ENCODE data around the gene PATL1.

The PATL1 gene

GRCh38 chr11:59617876-59618275 is 51.0 kb downstream of the PATL1 start:
- Histone ChIP-seq H3K4me1 (ENCODE audit: insufficient read depth, low read length) (peaks cover 20% of the 10 kb centered on the region), H3K36me3 (ENCODE audit: insufficient read depth, low read length) (no peaks in the 10 kb centered on the region), H3K9me3 (ENCODE audit: low read length) (no peaks in the 10 kb centered on the region), H3K4me3 (ENCODE audit: low read length) (no peak overlapping the region), H3K27me3 (ENCODE audit: insufficient read depth, low read length) (no peaks in the 10 kb centered on the region), H2AFZ (ENCODE audit: low read depth, low read length) (no peak overlapping the region)

- no peaks in the 10 kb centered on the region for H3K27me3 ChIP-seq (ENCODE audit: insufficient read depth, low read length)
- peak overlapping the region; percentile 94 for H2AFZ ChIP-seq (ENCODE audit: low read depth, low read length)
- no peaks in the 10 kb centered on the region for H3K36me3 ChIP-seq (ENCODE audit: insufficient read depth, low read length)
- peaks cover 27% of the 10 kb centered on the region for H3K4me1 ChIP-seq (ENCODE audit: insufficient read depth, low read length)
- peak overlapping the region; percentile 92 for H3K4me3 ChIP-seq (ENCODE audit: low read length)
- no peaks in the 10 kb centered on the region for H3K9me3 ChIP-seq (ENCODE audit: low read length)
Observed at GRCh38 chr11:59616396-59616982, 52.3 kb downstream of the PATL1 start.

GRCh38 chr11:59615637-59616395 is 53.0 kb downstream of the PATL1 start, which contains the start of gene OSBP:
TSS of gene OSBP (minus strand) at chr11:59615774. CDS start at chr11:59615664, 110 bp downstream.
- no peaks in the 10 kb centered on the region for H3K27me3 ChIP-seq (ENCODE audit: insufficient read depth, low read length)
- peaks cover 27% of the 10 kb centered on the region for H3K4me1 ChIP-seq (ENCODE audit: insufficient read depth, low read length)
- peak within 1 kb of the TSS; percentile 94 for H2AFZ ChIP-seq (ENCODE audit: low read depth, low read length)
- no peaks in the 10 kb centered on the region for H3K36me3 ChIP-seq (ENCODE audit: insufficient read depth, low read length)
- no peaks in the 10 kb centered on the region for H3K9me3 ChIP-seq (ENCODE audit: low read length)
- H3K4me3 ChIP-seq (ENCODE audit: low read length), result peak within 1 kb of the TSS; percentile 95

GRCh38 chr11:59615120-59615636 is 53.7 kb downstream of the PATL1 start:
- Histone ChIP-seq H3K36me3 (ENCODE audit: insufficient read depth, low read length) (peaks cover 4% of the 10 kb centered on the region), H3K9me3 (ENCODE audit: low read length) (no peaks in the 10 kb centered on the region), H3K4me3 (ENCODE audit: low read length) (peak overlapping the region; percentile 95), H3K27me3 (ENCODE audit: insufficient read depth, low read length) (no peaks in the 10 kb centered on the region), H3K4me1 (ENCODE audit: insufficient read depth, low read length) (peaks cover 27% of the 10 kb centered on the region), H2AFZ (ENCODE audit: low read depth, low read length) (no peak overlapping the region)

DNA sequence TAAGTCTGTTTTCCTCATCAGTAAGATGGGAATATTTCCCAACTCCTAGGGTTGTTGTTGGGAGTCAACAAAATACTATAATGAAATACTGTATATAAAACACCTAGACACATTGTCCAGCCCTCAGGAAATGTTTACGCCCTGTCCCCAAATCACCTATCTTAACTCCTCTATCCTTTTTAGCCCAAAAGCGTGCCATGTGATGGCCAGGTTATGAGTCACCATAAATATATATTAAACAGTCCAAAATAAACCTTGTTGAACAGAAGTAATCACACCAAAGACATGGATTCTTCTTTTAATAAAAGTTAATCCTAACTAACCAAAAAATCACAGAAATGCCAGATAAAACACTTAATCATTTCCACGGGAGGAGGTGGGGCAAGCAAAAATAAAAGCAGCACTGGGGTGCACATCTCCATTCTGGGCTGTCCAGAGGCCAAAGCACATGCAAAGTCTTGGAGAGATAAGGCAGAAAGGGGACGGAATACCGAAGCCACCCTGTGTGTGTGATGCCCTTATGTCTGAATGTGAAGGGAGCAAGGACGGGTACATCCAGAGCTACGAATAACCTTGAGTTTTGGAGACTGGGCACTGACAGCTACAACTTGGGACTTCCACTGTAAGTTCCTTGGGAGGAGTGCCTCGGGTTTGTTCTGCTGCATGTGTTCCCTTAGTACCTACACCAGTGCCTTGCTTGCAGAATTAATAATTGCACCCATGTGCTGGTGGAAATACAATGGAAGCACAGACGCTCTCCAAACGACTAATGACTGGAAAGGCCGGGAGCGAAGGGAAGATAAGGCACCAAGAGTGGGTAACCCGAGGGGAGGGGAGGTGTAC is 54.3 kb downstream of the PATL1 start:
- Histone ChIP-seq H3K27me3 (ENCODE audit: insufficient read depth, low read length) (no peaks in the 10 kb centered on the region), H3K9me3 (ENCODE audit: low read length) (no peaks in the 10 kb centered on the region), H3K4me1 (ENCODE audit: insufficient read depth, low read length) (peaks cover 27% of the 10 kb centered on the region)

GRCh38 chr11:59611570-59612565 is 57.0 kb downstream of the PATL1 start:
- Histone ChIP-seq H3K36me3 (ENCODE audit: insufficient read depth, low read length) (peaks cover 36% of the 10 kb centered on the region), H3K4me1 (ENCODE audit: insufficient read depth, low read length) (peaks cover 27% of the 10 kb centered on the region), H3K27me3 (ENCODE audit: insufficient read depth, low read length) (no peaks in the 10 kb centered on the region), H2AFZ (ENCODE audit: low read depth, low read length) (no peak overlapping the region), H3K9me3 (ENCODE audit: low read length) (no peaks in the 10 kb centered on the region), H3K4me3 (ENCODE audit: low read length) (no peak overlapping the region)

More for the DNA sequence above, 54.3 kb downstream of the PATL1 start:
- Histone ChIP-seq H2AFZ (ENCODE audit: low read depth, low read length) (no peak overlapping the region), H3K4me3 (ENCODE audit: low read length) (peak overlapping the region; percentile 95), H3K36me3 (ENCODE audit: insufficient read depth, low read length) (peaks cover 10% of the 10 kb centered on the region)

DNA sequence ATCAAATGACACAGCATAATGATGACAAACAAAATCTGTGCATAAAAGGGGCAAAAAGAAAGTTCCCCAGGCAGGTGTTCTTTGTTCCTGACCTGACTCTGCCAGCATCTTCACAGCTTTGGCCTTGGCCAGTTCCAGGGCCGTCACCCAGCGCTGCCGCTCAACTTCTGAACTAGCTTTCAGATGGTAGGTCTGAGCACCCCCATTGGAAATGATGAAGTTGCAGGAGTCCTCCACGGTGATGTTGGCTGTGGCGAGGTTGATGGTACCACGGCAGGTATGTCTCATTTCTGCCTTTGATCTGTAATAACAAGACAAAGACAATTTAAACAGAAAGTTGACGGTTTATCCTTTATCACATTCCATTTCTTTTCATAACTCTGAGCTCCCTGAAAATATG is 58.5 kb downstream of the PATL1 start:
- no peak overlapping the region for H2AFZ ChIP-seq (ENCODE audit: low read depth, low read length)
- peaks cover 50% of the 10 kb centered on the region for H3K36me3 ChIP-seq (ENCODE audit: insufficient read depth, low read length)
- no peak overlapping the region for H3K4me3 ChIP-seq (ENCODE audit: low read length)
- peaks cover 24% of the 10 kb centered on the region for H3K4me1 ChIP-seq (ENCODE audit: insufficient read depth, low read length)
- no peaks in the 10 kb centered on the region for H3K27me3 ChIP-seq (ENCODE audit: insufficient read depth, low read length)
- no peaks in the 10 kb centered on the region for H3K9me3 ChIP-seq (ENCODE audit: low read length)

- peaks cover 66% of the 10 kb centered on the region for H3K36me3 ChIP-seq (ENCODE audit: insufficient read depth, low read length)
- H3K9me3 ChIP-seq (ENCODE audit: low read length), result no peaks in the 10 kb centered on the region
- H3K4me3 ChIP-seq (ENCODE audit: low read length), result no peak overlapping the region
- H3K27me3 ChIP-seq (ENCODE audit: insufficient read depth, low read length), result no peaks in the 10 kb centered on the region
- peaks cover 6% of the 10 kb centered on the region for H3K4me1 ChIP-seq (ENCODE audit: insufficient read depth, low read length)
- no peak overlapping the region for H2AFZ ChIP-seq (ENCODE audit: low read depth, low read length)
Observed at GRCh38 chr11:59607703-59608454, 61.0 kb downstream of the PATL1 start.

DNA sequence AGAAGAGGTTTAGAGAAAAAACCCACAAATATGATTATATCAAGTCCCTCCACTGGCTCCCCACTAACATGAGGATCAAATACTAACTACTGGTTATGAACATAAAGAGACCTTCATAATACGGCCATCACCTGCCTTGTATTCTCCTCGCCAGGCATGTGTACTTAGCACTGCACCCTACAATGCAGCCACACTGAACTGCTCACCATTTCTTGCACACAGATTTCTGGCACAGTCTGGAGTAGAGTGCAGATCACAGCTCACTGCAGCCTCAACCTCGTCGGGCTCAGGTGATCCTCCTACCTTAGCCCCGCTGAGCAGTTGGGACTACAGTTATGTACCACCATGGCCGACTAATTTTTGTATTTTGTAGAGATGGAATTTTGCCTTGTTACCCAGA is 66.4 kb downstream of the PATL1 start:
- Histone ChIP-seq H3K9me3 (ENCODE audit: low read length) (no peaks in the 10 kb centered on the region), H3K4me3 (ENCODE audit: low read length) (no peak overlapping the region), H3K4me1 (ENCODE audit: insufficient read depth, low read length) (no peaks in the 10 kb centered on the region), H3K27me3 (ENCODE audit: insufficient read depth, low read length) (no peaks in the 10 kb centered on the region), H3K36me3 (ENCODE audit: insufficient read depth, low read length) (peaks cover 86% of the 10 kb centered on the region), H2AFZ (ENCODE audit: low read depth, low read length) (no peak overlapping the region)

- Histone ChIP-seq H3K4me3 (ENCODE audit: low read length) (no peak overlapping the region), H3K9me3 (ENCODE audit: low read length) (no peaks in the 10 kb centered on the region), H3K4me1 (ENCODE audit: insufficient read depth, low read length) (no peaks in the 10 kb centered on the region), H2AFZ (ENCODE audit: low read depth, low read length) (no peak overlapping the region), H3K36me3 (ENCODE audit: insufficient read depth, low read length) (peaks cover 80% of the 10 kb centered on the region), H3K27me3 (ENCODE audit: insufficient read depth, low read length) (no peaks in the 10 kb centered on the region)
Observed at GRCh38 chr11:59601788-59602187, 67.0 kb downstream of the PATL1 start.

- Histone ChIP-seq H2AFZ (ENCODE audit: low read depth, low read length) (no peak overlapping the region), H3K9me3 (ENCODE audit: low read length) (no peaks in the 10 kb centered on the region), H3K4me3 (ENCODE audit: low read length) (no peak overlapping the region), H3K36me3 (ENCODE audit: insufficient read depth, low read length) (peaks cover 80% of the 10 kb centered on the region), H3K4me1 (ENCODE audit: insufficient read depth, low read length) (no peaks in the 10 kb centered on the region), H3K27me3 (ENCODE audit: insufficient read depth, low read length) (no peaks in the 10 kb centered on the region)
Observed at GRCh38 chr11:59600636-59601035, 68.2 kb downstream of the PATL1 start.

All from neuron (in vitro differentiated cells).